GM18951 (cell line): ENCODE data around the gene PRKCQ.

Source experiments
- POLR2A ChIP-seq: IDR thresholded peaks from 4 replicates; pipeline ENCODE4 v1.6.1; 2011; ENCODE audit warnings: mild to moderate bottlenecking; ENCODE audit not compliant: insufficient read length, insufficient read depth; ENCODE audit errors: extremely low read depth
- in situ Hi-C: fragments of 300-500 bp; cut with MboI; formaldehyde crosslinking; loops from one replicate; pipeline ENCODE4 v1.12.0; 2022; ENCODE audit warnings: low sequenced_read_pairs, mixed read lengths, inconsistent platforms; ENCODE audit not compliant: unreplicated experiment

PRKCQ gene

GRCh38 chr10:6543431-6544005 lies 36.6 kb downstream of the PRKCQ start:
- TF ChIP-seq POLR2A, result no peak
- in situ Hi-C loops, result no loop called here

- TF ChIP-seq POLR2A, result no peak
- in situ Hi-C loops, result no loop called here
Observed at GRCh38 chr10:6542999-6543430, 37.1 kb downstream of the PRKCQ start.

- in situ Hi-C loops, result no loop called here
- TF ChIP-seq POLR2A, result no peak
Observed at GRCh38 chr10:6539833-6540232, 40.2 kb downstream of the PRKCQ start.

DNA sequence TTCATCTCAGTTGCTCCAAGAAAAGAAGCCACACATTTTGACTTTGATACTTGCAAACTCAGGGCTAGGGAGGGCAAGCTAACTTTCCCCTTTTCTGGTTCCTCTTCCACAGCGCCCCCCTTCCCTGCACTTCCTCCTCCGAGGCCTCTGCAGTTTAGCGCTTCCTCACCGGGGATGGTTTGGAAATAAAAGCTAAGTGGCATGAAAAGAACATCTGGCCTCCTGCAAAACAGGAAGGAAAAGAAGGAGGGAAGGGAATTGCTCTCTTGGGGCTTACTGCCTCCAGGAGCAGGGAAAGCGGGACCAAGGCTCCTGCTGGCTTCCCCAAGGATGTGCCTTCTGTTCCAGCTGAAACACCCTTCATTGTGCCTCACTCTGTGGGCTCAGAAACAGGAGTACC lies 42.3 kb downstream of the PRKCQ start:
- in situ Hi-C loops, result no loop called here
- no peak for TF ChIP-seq POLR2A

DNA sequence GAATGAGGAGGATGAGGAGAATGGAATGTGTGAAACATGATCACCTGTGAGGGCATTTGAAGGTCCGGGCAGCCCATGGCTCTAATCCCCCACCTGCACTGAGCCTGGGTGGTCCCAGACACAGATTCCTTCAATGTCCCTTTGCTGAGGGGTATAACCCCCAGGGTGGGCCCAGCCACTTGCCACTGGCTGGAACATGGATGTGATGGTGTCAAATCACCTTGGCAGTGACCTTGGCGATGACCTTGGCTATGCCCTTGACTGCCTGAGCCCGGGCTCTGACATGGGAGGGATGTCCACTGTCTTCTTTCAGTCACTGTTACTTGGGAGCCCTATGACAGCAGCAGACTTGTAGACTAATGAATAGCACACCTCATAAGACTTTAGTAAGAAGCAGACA lies 44.0 kb downstream of the PRKCQ start:
- in situ Hi-C loops, result no loop called here
- no peak for TF ChIP-seq POLR2A

- in situ Hi-C loops, result no loop called here
- no peak for TF ChIP-seq POLR2A
Observed at GRCh38 chr10:6535156-6535764, 44.8 kb downstream of the PRKCQ start.

GRCh38 chr10:6532321-6532720 lies 47.8 kb downstream of the PRKCQ start:
- in situ Hi-C loops, result no loop called here
- no peak for TF ChIP-seq POLR2A

GRCh38 chr10:6530966-6531365 lies 49.1 kb downstream of the PRKCQ start:
- in situ Hi-C loops, result no loop called here

GRCh38 chr10:6530211-6530840 lies 49.8 kb downstream of the PRKCQ start:
- TF ChIP-seq POLR2A, result no peak
- in situ Hi-C loops, result no loop called here

More at GRCh38 chr10:6530966-6531365, 49.1 kb downstream of the PRKCQ start:
- no peak for TF ChIP-seq POLR2A

GRCh38 chr10:6528198-6528950 lies 51.7 kb downstream of the PRKCQ start:
- no peak for TF ChIP-seq POLR2A
- in situ Hi-C loops, result no loop called here

- no peak for TF ChIP-seq POLR2A
- in situ Hi-C loops, result no loop called here
Observed at GRCh38 chr10:6525599-6526165, 54.4 kb downstream of the PRKCQ start.

GRCh38 chr10:6522230-6522629 lies 57.8 kb downstream of the PRKCQ start:
- in situ Hi-C loops, result no loop called here
- no peak for TF ChIP-seq POLR2A

DNA sequence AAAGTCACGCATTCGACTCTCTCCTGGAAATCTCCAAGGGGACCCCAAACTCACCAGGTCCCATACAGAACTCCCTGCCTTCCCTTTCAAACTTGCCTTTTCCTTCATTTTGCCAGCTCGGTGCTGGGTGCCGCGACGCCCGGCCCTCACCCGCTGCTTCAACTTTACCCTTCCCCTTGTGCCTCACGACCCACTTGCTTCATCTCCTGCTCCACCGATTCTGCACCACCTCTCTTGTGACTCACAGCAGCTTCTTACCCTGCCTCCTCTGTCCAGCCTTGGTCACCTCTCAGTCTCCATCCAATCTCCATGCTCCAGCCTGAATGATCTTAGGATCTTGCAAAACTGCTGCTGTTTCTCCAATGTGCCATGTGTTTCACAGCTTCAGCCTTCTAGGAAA lies 59.9 kb downstream of the PRKCQ start:
- in situ Hi-C loops, result no loop called here
- no peak for TF ChIP-seq POLR2A

DNA sequence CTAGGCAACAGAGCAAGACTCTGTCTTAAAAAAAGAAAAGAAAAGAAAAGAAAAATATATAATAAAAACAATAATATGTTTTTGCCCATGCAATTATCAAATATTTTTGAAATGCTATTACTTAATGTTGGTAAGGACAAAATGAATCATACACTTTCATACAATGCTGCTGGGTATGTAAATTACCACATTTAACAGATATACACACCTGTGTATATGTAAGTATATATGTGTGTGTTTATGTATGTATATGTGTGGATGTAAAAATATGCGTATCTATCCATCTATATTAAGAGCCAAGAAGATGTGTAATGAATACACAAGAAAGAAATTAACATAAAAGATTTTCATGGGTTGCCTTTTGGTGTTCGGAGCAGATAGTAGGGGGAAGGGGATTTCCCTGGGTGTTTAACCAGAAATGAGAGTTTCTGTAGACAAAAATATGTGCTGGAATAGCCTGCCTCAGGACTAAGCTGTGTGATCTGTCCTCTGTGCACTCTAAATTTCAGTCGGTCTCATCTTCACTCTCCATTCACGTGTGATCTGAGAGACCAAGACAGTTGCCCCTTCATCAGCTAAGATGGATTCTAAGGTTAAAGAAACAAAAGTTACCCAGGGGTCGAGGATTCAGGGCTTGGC lies 61.2 kb downstream of the PRKCQ start:
- no peak for TF ChIP-seq POLR2A
- in situ Hi-C loops, result no loop called here
